IPS DF 6.9 (cell line): ENCODE measurements around the gene CFAP119.

ENCODE experiments used
- DNase-seq: peaks from one replicate; pipeline ENCODE4 v3.0.0-alpha.2; 2013; ENCODE audit warnings: low read depth, low spot score
- H3K27ac ChIP-seq: one replicate; pipeline ENCODE4 v1.5.1; 2013; ENCODE audit warnings: low read length, control low read depth
- H3K27me3 ChIP-seq: 2 replicates; pipeline ENCODE4 v1.6.1; 2013; ENCODE audit warnings: mild to moderate bottlenecking, low read length; ENCODE audit not compliant: control insufficient read depth, insufficient read depth
- H3K36me3 ChIP-seq: 2 replicates; pipeline ENCODE4 v1.6.1; 2013; ENCODE audit warnings: low read length; ENCODE audit not compliant: control insufficient read depth, insufficient read depth
- H3K4me1 ChIP-seq: 2 replicates; pipeline ENCODE4 v1.6.1; 2013; ENCODE audit warnings: low read length; ENCODE audit not compliant: control insufficient read depth, insufficient read depth
- H3K4me3 ChIP-seq: 2 replicates; pipeline ENCODE4 v1.5.1; 2013; ENCODE audit warnings: mild to moderate bottlenecking, low read length
- H3K9me3 ChIP-seq: 2 replicates; pipeline ENCODE4 v1.6.1; 2013; ENCODE audit warnings: low read length, inconsistent platforms; ENCODE audit not compliant: control insufficient read depth, insufficient read depth
- WGBS: extraction: QIAGEN DNeasy Blood & Tissue Kit; methylation state at CpG from one replicate; pipeline ENCODE4 v1.1.7; 2013; ENCODE audit warnings: mixed read lengths, missing lambda C conversion rate; ENCODE audit not compliant: insufficient read length, insufficient coverage; 5-methylcytosine and 5-hydroxymethylcytosine counted together

The CFAP119 gene

DNA sequence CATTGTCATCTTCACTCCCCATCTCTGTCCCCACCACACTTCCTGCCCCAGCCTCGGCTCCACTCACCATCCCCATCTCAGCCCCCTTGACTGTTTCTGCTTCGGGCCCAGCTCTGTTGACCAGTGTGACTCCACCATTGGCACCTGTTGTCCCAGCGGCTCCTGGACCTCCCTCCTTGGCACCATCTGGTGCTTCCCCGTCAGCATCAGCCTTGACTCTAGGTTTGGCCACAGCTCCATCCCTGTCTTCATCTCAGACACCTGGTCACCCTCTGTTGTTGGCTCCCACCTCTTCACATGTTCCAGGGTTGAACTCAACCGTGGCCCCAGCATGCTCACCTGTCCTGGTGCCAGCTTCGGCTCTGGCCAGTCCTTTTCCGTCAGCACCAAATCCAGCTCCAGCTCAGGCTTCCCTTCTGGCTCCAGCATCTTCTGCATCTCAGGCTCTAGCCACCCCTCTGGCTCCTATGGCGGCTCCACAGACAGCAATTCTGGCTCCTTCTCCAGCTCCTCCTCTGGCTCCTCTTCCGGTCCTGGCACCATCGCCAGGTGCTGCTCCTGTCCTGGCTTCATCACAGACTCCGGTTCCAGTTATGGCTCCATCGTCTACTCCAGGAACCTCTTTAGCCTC, 38.0 kb downstream of the CFAP119 start:
- no CpG with 5 or more reads among the region's 12 CpGs for WGBS

DNA sequence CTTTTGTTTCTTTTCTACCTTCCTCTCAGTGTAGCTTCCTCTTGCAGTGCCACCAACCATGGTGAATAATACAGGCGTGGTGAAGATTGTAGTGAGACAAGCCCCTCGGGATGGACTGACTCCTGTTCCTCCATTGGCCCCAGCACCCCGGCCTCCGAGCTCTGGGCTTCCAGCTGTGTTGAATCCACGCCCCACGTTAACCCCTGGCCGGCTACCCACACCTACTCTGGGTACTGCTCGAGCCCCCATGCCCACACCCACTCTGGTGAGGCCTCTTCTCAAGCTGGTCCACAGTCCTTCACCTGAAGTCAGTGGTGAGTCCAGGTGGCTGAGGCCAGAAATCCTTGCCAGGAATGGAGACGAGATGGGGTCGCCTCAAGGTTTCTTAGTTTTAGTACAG, 38.9 kb downstream of the CFAP119 start:
- no peak overlapping the region for H3K27ac ChIP-seq
- no peak overlapping the region for H3K4me3 ChIP-seq
- no peaks in the 10 kb centered on the region for H3K27me3 ChIP-seq
- H3K9me3 ChIP-seq, result no peaks in the 10 kb centered on the region
- H3K36me3 ChIP-seq, result peaks cover 53% of the 10 kb centered on the region
- DNase-seq, result no peak
- no CpG with 5 or more reads among the region's 10 CpGs for WGBS
- H3K4me1 ChIP-seq, result no peaks in the 10 kb centered on the region; the same call in 1 of the 2 replicates

More for the DNA sequence above, 38.0 kb downstream of the CFAP119 start:
- no peak overlapping the region for H3K4me3 ChIP-seq
- no peak overlapping the region for H3K27ac ChIP-seq
- H3K36me3 ChIP-seq, result peaks cover 53% of the 10 kb centered on the region
- peaks cover 1% of the 10 kb centered on the region; the same call in 1 of the 2 replicates for H3K4me1 ChIP-seq
- no peaks in the 10 kb centered on the region for H3K27me3 ChIP-seq
- H3K9me3 ChIP-seq, result no peaks in the 10 kb centered on the region
- DNase-seq, result no peak

DNA sequence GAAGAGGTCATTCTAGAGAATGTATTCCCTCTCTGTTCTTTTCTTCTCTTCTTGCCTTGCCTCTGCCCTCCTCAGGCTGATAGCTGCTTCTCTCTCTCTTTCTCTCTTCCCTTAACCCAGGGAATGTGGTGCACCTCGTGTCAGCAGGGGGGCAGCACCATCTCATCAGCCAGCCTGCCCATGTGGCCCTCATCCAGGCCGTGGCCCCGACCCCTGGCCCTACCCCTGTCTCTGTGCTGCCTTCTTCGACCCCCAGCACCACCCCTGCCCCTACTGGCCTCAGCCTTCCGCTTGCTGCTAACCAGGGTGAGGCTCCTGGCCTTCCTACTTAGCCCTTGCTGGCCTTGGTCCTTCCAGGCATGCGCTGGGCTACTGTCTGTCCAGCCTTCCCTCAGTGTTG, 39.4 kb downstream of the CFAP119 start:
- Histone ChIP-seq H3K36me3 (peaks cover 53% of the 10 kb centered on the region), H3K4me3 (no peak overlapping the region), H3K27ac (no peak overlapping the region), H3K4me1 (no peaks in the 10 kb centered on the region; the same call in 1 of the 2 replicates), H3K27me3 (no peaks in the 10 kb centered on the region), H3K9me3 (no peaks in the 10 kb centered on the region)
- no peak for DNase-seq
- WGBS, result no CpG with 5 or more reads among the region's 6 CpGs

DNA sequence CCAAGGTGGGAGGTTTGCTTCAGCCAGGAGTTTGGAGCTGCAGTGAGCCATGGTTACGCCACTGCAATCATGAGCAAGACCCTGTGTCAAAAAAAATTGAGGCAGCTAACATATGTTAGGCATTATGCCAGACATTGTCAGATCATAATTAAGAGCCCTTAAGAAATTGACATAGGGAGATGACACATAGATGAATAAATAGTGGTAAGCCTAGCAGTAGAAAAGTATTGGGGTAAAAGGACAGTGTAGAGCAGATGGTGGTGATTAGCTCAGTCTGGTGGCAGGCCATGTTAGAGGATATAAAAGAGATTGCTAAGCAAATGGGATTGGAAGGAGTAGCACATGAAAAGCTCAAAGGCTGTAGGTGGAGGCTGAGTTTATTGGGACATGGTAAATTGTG, 40.3 kb downstream of the CFAP119 start:
- no peaks in the 10 kb centered on the region; the same call in 1 of the 2 replicates for H3K4me1 ChIP-seq
- no CpG with 5 or more reads among the region's 1 CpG for WGBS
- H3K9me3 ChIP-seq, result no peaks in the 10 kb centered on the region
- H3K27me3 ChIP-seq, result no peaks in the 10 kb centered on the region
- no peak overlapping the region for H3K27ac ChIP-seq
- no peak for DNase-seq
- no peak overlapping the region for H3K4me3 ChIP-seq
- peaks cover 55% of the 10 kb centered on the region for H3K36me3 ChIP-seq

DNA sequence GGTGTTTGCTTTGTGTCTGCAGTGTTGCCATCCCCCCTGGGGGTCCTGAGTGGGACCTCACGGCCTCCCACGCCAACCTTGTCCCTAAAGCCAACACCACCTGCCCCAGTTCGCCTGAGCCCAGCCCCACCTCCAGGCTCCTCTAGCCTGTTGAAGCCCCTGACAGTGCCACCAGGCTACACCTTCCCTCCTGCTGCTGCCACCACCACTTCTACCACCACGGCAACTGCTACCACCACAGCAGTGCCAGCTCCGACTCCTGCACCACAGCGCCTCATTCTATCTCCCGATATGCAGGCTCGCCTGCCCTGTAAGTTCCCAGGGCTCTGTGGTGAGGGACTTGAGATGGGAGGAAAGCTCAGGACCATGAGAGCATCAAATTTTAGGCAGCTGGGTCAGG, 40.7 kb downstream of the CFAP119 start:
- Histone ChIP-seq H3K27me3 (no peaks in the 10 kb centered on the region), H3K9me3 (no peaks in the 10 kb centered on the region), H3K4me3 (no peak overlapping the region), H3K27ac (no peak overlapping the region), H3K4me1 (no peaks in the 10 kb centered on the region; the same call in 1 of the 2 replicates), H3K36me3 (peaks cover 58% of the 10 kb centered on the region)
- no CpG with 5 or more reads among the region's 8 CpGs for WGBS
- no peak for DNase-seq

DNA sequence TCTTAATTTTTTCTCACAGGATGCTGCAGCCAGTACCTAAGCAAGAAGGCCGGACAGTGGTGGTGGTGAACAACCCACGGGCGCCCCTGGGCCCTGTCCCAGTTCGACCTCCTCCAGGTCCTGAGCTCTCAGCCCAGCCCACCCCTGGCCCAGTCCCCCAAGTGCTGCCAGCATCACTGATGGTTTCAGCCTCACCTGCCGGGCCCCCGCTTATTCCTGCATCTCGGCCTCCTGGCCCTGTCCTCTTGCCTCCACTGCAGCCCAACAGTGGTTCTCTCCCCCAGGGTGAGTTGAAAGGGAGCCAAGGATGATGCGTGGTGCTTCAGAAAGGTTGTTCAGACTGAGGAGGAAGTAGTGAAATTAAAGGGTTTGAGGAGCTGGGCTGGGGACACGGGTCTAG, 41.2 kb downstream of the CFAP119 start:
- Histone ChIP-seq H3K27me3 (no peaks in the 10 kb centered on the region), H3K9me3 (no peaks in the 10 kb centered on the region), H3K4me1 (no peaks in the 10 kb centered on the region; the same call in 1 of the 2 replicates), H3K36me3 (peaks cover 63% of the 10 kb centered on the region), H3K27ac (no peak overlapping the region), H3K4me3 (no peak overlapping the region)
- WGBS, result no CpG with 5 or more reads among the region's 9 CpGs
- DNase-seq, result no peak

DNA sequence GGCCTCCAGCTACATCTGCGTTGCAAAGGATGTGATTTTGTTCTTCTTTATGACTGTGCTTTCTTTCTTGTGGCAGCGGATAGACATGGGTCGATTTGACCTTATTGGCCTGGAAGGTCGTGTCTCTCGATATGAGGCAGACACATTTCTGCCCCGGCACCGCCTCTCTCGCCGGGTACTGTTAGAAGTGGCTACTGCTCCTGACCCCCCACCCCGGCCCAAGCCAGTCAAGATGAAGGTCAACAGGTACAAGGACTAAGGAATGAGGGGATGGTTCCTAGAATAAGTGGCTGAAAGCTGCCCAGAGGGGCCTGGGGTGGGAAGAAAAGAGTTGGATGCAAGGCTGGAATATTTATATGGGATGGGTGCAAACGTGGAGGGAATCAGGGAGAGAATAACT, 41.8 kb downstream of the CFAP119 start:
- Histone ChIP-seq H3K36me3 (peaks cover 60% of the 10 kb centered on the region), H3K9me3 (no peaks in the 10 kb centered on the region)

DNA sequence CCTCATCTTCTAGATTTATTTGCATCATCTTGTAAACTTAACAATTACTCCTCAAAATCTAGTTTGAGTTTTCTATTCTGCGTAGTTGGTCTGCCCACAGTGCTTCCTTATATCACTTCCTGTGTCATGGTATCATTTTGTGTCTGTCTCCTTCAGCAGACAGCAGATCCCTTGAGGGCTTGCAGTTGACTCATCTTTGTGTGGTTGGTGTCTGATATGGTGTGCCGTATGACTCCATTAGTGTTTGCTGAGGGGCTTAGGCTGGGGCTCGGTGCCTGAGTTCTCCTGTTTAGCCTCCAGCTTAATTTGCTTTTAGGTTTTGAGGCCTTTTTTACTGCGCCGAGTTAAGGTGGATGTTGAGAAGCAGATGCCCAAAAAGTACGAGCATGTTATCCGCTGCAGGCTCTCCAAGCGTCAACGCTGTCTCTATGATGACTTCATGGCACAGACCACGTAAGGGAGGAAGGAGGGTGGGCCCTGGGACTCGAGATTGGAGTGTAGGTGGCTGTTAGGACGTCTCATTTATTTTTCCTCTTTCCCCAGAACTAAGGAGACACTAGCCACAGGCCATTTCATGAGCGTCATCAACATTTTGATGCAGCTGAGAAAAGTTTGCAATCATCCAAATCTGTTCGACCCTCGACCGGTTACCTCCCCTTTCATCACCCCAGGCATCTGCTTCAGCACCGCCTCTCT, 46.0 kb downstream of the CFAP119 start:
- no peak for DNase-seq
- Histone ChIP-seq H3K4me1 (no peaks in the 10 kb centered on the region), H3K4me3 (no peak overlapping the region), H3K27me3 (no peaks in the 10 kb centered on the region), H3K9me3 (no peaks in the 10 kb centered on the region), H3K27ac (no peak overlapping the region), H3K36me3 (peaks cover 54% of the 10 kb centered on the region)
- no CpG with 5 or more reads among the region's 17 CpGs for WGBS

More for the DNA sequence above, 41.8 kb downstream of the CFAP119 start:
- no peak for DNase-seq
- no peaks in the 10 kb centered on the region for H3K27me3 ChIP-seq
- H3K27ac ChIP-seq, result no peak overlapping the region
- no CpG with 5 or more reads among the region's 11 CpGs for WGBS
- no peaks in the 10 kb centered on the region; the same call in 1 of the 2 replicates for H3K4me1 ChIP-seq
- H3K4me3 ChIP-seq, result no peak overlapping the region

DNA sequence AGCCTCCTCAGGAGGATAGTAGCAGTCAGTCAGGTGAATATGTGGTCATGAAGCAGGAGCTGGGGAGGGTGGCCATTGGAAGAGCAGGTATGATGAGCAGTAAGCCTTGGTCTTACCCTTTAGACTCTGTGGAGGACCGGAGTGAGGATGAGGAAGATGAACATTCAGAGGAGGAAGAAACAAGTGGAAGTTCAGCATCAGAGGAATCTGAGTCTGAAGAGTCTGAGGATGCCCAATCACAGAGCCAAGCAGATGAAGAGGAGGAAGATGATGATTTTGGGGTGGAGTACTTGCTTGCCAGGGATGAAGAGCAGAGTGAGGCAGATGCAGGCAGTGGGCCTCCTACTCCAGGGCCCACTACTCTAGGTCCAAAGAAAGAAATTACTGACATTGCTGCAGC, 50.1 kb downstream of the CFAP119 start:
- H3K27ac ChIP-seq, result no peak overlapping the region
- no peak for DNase-seq
- no peaks in the 10 kb centered on the region for H3K27me3 ChIP-seq
- H3K4me3 ChIP-seq, result no peak overlapping the region
- no peaks in the 10 kb centered on the region for H3K9me3 ChIP-seq
- H3K36me3 ChIP-seq, result peaks cover 75% of the 10 kb centered on the region
- H3K4me1 ChIP-seq, result no peaks in the 10 kb centered on the region
- no CpG with 5 or more reads among the region's 1 CpG for WGBS

DNA sequence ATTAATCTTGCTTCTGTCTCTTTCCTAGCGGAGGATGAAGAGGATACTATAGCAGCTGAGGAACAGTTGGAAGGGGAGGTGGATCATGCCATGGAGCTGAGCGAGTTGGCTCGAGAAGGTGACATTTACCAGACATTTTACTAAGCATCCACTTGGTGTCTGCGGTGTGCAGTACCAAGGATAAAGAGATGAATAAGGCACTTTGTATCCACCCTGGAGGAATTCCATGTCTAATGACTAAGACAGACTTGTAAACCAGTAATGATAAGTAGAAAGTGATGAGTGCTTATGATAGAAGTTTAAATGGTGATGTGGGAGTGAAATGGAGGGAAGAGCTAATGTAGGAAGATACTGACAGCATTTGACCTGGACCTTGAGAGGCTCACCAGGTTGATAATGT, 50.9 kb downstream of the CFAP119 start:
- no peaks in the 10 kb centered on the region for H3K4me1 ChIP-seq
- no peaks in the 10 kb centered on the region for H3K27me3 ChIP-seq
- no peaks in the 10 kb centered on the region for H3K9me3 ChIP-seq
- peaks cover 74% of the 10 kb centered on the region for H3K36me3 ChIP-seq
- no CpG with 5 or more reads among the region's 4 CpGs for WGBS
- no peak for DNase-seq
- no peak overlapping the region for H3K27ac ChIP-seq
- H3K4me3 ChIP-seq, result no peak overlapping the region
